ENCODE results near the gene BDKRB2. TPM values are rescaled to one million over a fixed set of nuclear protein-coding genes. Genes with fewer than 3 reads are reported as not detected.

The BDKRB2 gene
- total and polyA plus RNA-seq, 2 experiments from 2014 or later = 4.4 to 5.9 TPM

GRCh38 chr14:96280104-96280503, 75.5 kb downstream of the BDKRB2 start:
- H3K27ac ChIP-seq = no peak overlapping the region
- no peak overlapping the region for H3K4me2 ChIP-seq
- TF ChIP-seq EZH2phosphoT487 (IDR thresholded peaks at IDR 0.05; ENCODE audit: low read depth, severe bottlenecking, unreplicated experiment) (no peak), EZH2 (IDR thresholded peaks at IDR 0.05; ENCODE audit: borderline replicate concordance) (no peak)
- TF ChIP-seq, protein P1, sequence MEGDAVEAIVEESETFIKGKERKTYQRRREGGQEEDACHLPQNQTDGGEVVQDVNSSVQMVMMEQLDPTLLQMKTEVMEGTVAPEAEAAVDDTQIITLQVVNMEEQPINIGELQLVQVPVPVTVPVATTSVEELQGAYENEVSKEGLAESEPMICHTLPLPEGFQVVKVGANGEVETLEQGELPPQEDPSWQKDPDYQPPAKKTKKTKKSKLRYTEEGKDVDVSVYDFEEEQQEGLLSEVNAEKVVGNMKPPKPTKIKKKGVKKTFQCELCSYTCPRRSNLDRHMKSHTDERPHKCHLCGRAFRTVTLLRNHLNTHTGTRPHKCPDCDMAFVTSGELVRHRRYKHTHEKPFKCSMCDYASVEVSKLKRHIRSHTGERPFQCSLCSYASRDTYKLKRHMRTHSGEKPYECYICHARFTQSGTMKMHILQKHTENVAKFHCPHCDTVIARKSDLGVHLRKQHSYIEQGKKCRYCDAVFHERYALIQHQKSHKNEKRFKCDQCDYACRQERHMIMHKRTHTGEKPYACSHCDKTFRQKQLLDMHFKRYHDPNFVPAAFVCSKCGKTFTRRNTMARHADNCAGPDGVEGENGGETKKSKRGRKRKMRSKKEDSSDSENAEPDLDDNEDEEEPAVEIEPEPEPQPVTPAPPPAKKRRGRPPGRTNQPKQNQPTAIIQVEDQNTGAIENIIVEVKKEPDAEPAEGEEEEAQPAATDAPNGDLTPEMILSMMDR (IDR thresholded peaks at IDR 0.05; ENCODE audit: poor library complexity) = no peak
- H3K36me3 ChIP-seq (replicated peaks; ENCODE audit: insufficient read depth, low read depth) = no peaks in the 10 kb centered on the region
- H2AFZ ChIP-seq = no peak overlapping the region
- H3K27me3 ChIP-seq = no peaks in the 10 kb centered on the region
- no peaks in the 10 kb centered on the region for H3K9me2 ChIP-seq (replicated peaks; ENCODE audit: insufficient read depth)
- DNase-seq (ENCODE audit: low spot score) = no peak
- no peaks in the 10 kb centered on the region for H3K79me2 ChIP-seq
- H3K4me1 ChIP-seq (ENCODE audit: insufficient read depth) = peaks cover 11% of the 10 kb centered on the region
- H3K9me3 ChIP-seq (ENCODE audit: low read depth) = no peaks in the 10 kb centered on the region
- H4K20me1 ChIP-seq (ENCODE audit: insufficient read depth, poor library complexity, severe bottlenecking) = no peaks in the 10 kb centered on the region
- H3K4me3 ChIP-seq = no peak overlapping the region
- WGBS (ENCODE audit: low lambda C conversion rate, missing lambda C conversion rate) = 66% methylated on average over 2 of the region's 2 CpGs

DNA sequence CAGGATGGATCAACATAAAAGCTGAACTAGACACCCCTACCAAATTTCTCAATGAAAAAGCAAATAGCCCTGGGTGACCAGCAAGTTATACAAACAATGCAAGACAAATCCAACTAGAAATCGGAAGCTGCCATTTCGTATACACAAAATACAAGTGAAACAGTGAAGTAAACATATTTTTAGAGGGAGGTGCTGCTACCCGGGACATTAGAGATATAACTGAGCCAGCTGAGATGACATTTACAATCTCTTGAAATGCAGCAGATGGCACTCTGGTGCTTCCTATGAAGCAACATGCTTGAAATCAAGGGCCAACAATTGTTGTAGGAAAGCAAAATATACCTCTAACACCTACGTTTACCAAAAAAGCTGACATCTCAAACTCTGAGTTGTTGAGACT, 76.8 kb downstream of the BDKRB2 start:
- H3K9me2 ChIP-seq (replicated peaks; ENCODE audit: insufficient read depth) = no peaks in the 10 kb centered on the region
- H3K9me3 ChIP-seq (ENCODE audit: low read depth) = no peaks in the 10 kb centered on the region
- H3K27ac ChIP-seq = no peak overlapping the region
- DNase-seq (ENCODE audit: low spot score) = no peak
- no peak overlapping the region for H3K4me2 ChIP-seq
- no peaks in the 10 kb centered on the region for H3K36me3 ChIP-seq (replicated peaks; ENCODE audit: insufficient read depth, low read depth)
- H4K20me1 ChIP-seq (ENCODE audit: insufficient read depth, poor library complexity, severe bottlenecking) = no peaks in the 10 kb centered on the region
- 48% methylated on average over 4 of the region's 4 CpGs for WGBS (ENCODE audit: low lambda C conversion rate, missing lambda C conversion rate)
- no peaks in the 10 kb centered on the region for H3K27me3 ChIP-seq
- H3K79me2 ChIP-seq = no peaks in the 10 kb centered on the region
- no peak overlapping the region for H3K4me3 ChIP-seq
- H2AFZ ChIP-seq = no peak overlapping the region
- peaks cover 12% of the 10 kb centered on the region for H3K4me1 ChIP-seq (ENCODE audit: insufficient read depth)
- TF ChIP-seq, protein P1 (IDR thresholded peaks at IDR 0.05; ENCODE audit: poor library complexity) = peak; percentile 27
- no peak for TF ChIP-seq EZH2phosphoT487 (IDR thresholded peaks at IDR 0.05; ENCODE audit: low read depth, severe bottlenecking, unreplicated experiment)

- Histone ChIP-seq H3K27ac (no peak overlapping the region), H3K36me3 (replicated peaks; ENCODE audit: insufficient read depth, low read depth) (no peaks in the 10 kb centered on the region), H3K4me1 (ENCODE audit: insufficient read depth) (peaks cover 12% of the 10 kb centered on the region), H3K79me2 (no peaks in the 10 kb centered on the region), H3K9me3 (ENCODE audit: low read depth) (no peaks in the 10 kb centered on the region), H3K9me2 (replicated peaks; ENCODE audit: insufficient read depth) (no peaks in the 10 kb centered on the region), H3K27me3 (no peaks in the 10 kb centered on the region), H3K4me3 (no peak overlapping the region), H2AFZ (no peak overlapping the region), H4K20me1 (ENCODE audit: insufficient read depth, poor library complexity, severe bottlenecking) (no peaks in the 10 kb centered on the region), H3K4me2 (no peak overlapping the region)
- no peak for TF ChIP-seq EZH2phosphoT487 (IDR thresholded peaks at IDR 0.05; ENCODE audit: low read depth, severe bottlenecking, unreplicated experiment)
- no peak for TF ChIP-seq EZH2 (IDR thresholded peaks at IDR 0.05; ENCODE audit: borderline replicate concordance)
- TF ChIP-seq, protein P1 (IDR thresholded peaks at IDR 0.05; ENCODE audit: poor library complexity) = no peak
- 93% methylated on average over 9 of the region's 9 CpGs for whole genome bisulfite sequencing (ENCODE audit: low lambda C conversion rate, missing lambda C conversion rate)
- no peak for DNase-seq (ENCODE audit: low spot score)
Observed at GRCh38 chr14:96284008-96284407, 79.4 kb downstream of the BDKRB2 start.

DNA sequence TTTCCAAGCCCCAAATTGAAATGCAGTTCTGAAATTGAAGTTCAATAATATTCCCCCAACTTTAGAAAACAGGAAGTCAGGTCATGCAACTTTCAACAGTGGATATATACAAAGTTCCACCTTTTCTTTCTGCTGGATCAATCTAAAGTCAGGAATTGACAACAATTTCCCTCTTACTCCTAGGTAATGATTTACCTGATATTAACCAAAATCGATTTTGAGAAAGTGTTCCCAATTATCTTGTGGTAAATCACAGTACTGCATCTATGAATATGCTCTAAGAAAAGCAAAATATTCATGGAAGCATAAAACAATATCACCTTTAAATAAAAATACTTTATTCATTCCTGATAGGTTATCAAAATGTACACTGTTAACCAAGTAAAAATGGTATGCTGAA, 79.8 kb downstream of the BDKRB2 start:
- Histone ChIP-seq H3K4me2 (no peak overlapping the region), H3K27me3 (no peaks in the 10 kb centered on the region), H3K36me3 (replicated peaks; ENCODE audit: insufficient read depth, low read depth) (no peaks in the 10 kb centered on the region), H3K9me2 (replicated peaks; ENCODE audit: insufficient read depth) (no peaks in the 10 kb centered on the region), H3K79me2 (no peaks in the 10 kb centered on the region), H2AFZ (no peak overlapping the region), H3K4me3 (no peak overlapping the region), H3K4me1 (ENCODE audit: insufficient read depth) (peaks cover 11% of the 10 kb centered on the region), H3K27ac (peak overlapping the region; percentile 65), H4K20me1 (ENCODE audit: insufficient read depth, poor library complexity, severe bottlenecking) (no peaks in the 10 kb centered on the region), H3K9me3 (ENCODE audit: low read depth) (no peaks in the 10 kb centered on the region)
- TF ChIP-seq, protein P1 (IDR thresholded peaks at IDR 0.05; ENCODE audit: poor library complexity) = no peak
- TF ChIP-seq EZH2phosphoT487 (IDR thresholded peaks at IDR 0.05; ENCODE audit: low read depth, severe bottlenecking, unreplicated experiment) = no peak
- no peak for TF ChIP-seq EZH2 (IDR thresholded peaks at IDR 0.05; ENCODE audit: borderline replicate concordance)
- WGBS (ENCODE audit: low lambda C conversion rate, missing lambda C conversion rate) = 87% methylated on average over 1 of the region's 1 CpG
- no peak for DNase-seq (ENCODE audit: low spot score)
